ENCODE measurements around the gene TRAF3IP3.

DNA sequence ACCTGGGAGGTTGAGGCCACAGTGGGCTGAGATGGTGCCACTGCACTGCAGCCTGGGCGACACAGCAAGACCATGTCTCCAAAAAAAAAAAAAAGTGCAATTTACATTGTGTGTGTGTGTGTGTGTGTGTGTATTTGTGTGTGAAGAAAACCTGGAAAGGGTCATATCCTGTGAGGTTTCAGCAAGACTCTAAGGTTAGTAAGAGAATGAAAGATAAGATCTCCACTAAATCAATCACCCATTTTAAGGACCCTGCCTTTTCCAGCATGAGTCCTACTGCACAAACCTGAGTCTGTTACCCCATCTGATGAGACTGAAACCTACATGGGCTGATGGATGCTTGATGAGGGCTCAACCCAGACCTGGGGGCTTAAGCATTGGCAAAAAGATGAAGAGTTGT is 33.4 kb downstream of the TRAF3IP3 start:
- TF ChIP-seq, protein P1, sequence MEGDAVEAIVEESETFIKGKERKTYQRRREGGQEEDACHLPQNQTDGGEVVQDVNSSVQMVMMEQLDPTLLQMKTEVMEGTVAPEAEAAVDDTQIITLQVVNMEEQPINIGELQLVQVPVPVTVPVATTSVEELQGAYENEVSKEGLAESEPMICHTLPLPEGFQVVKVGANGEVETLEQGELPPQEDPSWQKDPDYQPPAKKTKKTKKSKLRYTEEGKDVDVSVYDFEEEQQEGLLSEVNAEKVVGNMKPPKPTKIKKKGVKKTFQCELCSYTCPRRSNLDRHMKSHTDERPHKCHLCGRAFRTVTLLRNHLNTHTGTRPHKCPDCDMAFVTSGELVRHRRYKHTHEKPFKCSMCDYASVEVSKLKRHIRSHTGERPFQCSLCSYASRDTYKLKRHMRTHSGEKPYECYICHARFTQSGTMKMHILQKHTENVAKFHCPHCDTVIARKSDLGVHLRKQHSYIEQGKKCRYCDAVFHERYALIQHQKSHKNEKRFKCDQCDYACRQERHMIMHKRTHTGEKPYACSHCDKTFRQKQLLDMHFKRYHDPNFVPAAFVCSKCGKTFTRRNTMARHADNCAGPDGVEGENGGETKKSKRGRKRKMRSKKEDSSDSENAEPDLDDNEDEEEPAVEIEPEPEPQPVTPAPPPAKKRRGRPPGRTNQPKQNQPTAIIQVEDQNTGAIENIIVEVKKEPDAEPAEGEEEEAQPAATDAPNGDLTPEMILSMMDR (IDR thresholded peaks at IDR 0.05): no peak
- no peak for TF ChIP-seq POLR2A (IDR thresholded peaks at IDR 0.05)

All from vagina (tissue), 2 donors.